ENCODE results near the gene ZNF569. TPM values are rescaled to one million over a fixed set of nuclear protein-coding genes. Genes with fewer than 3 reads are reported as not detected.

ZNF569 gene
- total and polyA plus RNA-seq, 10 of the 15 experiments (the other 5 are each of a cell fraction or from before 2014, with no cell fraction given), result 0.82 to 4.3 (median 2.3) TPM

GRCh38 chr19:37466798-37467607 lies at the start of gene ZNF569 (continued):
- TF ChIP-seq, protein P1, sequence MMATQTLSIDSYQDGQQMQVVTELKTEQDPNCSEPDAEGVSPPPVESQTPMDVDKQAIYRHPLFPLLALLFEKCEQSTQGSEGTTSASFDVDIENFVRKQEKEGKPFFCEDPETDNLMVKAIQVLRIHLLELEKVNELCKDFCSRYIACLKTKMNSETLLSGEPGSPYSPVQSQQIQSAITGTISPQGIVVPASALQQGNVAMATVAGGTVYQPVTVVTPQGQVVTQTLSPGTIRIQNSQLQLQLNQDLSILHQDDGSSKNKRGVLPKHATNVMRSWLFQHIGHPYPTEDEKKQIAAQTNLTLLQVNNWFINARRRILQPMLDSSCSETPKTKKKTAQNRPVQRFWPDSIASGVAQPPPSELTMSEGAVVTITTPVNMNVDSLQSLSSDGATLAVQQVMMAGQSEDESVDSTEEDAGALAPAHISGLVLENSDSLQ (IDR thresholded peaks at IDR 0.05), result peak; percentile 71
- TF ChIP-seq WRNIP1 (IDR thresholded peaks at IDR 0.05; ENCODE audit: borderline replicate concordance, low read depth, low read length), result peak; percentile 99
- TF ChIP-seq CBFB (IDR thresholded peaks at IDR 0.05; ENCODE audit: low read depth), result peak; percentile 36; the same call in 1 of the 2 replicates
- TF ChIP-seq, protein P2, sequence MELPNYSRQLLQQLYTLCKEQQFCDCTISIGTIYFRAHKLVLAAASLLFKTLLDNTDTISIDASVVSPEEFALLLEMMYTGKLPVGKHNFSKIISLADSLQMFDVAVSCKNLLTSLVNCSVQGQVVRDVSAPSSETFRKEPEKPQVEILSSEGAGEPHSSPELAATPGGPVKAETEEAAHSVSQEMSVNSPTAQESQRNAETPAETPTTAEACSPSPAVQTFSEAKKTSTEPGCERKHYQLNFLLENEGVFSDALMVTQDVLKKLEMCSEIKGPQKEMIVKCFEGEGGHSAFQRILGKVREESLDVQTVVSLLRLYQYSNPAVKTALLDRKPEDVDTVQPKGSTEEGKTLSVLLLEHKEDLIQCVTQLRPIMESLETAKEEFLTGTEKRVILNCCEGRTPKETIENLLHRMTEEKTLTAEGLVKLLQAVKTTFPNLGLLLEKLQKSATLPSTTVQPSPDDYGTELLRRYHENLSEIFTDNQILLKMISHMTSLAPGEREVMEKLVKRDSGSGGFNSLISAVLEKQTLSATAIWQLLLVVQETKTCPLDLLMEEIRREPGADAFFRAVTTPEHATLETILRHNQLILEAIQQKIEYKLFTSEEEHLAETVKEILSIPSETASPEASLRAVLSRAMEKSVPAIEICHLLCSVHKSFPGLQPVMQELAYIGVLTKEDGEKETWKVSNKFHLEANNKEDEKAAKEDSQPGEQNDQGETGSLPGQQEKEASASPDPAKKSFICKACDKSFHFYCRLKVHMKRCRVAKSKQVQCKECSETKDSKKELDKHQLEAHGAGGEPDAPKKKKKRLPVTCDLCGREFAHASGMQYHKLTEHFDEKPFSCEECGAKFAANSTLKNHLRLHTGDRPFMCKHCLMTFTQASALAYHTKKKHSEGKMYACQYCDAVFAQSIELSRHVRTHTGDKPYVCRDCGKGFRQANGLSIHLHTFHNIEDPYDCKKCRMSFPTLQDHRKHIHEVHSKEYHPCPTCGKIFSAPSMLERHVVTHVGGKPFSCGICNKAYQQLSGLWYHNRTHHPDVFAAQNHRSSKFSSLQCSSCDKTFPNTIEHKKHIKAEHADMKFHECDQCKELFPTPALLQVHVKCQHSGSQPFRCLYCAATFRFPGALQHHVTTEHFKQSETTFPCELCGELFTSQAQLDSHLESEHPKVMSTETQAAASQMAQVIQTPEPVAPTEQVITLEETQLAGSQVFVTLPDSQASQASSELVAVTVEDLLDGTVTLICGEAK (IDR thresholded peaks at IDR 0.05; ENCODE audit: borderline replicate concordance), result peak; percentile 98
- TF ChIP-seq BHLHE40 (IDR thresholded peaks at IDR 0.05; ENCODE audit: borderline replicate concordance in 1 of 2, low read depth in 2 of 2, low read length in 1 of 2), result peak in 1 of 2 experiments; percentile 43; a peak in 3 of 4 replicates
- 0 out of 2 replicates have a peak, but pooled peaks have one; percentile 9 for TF ChIP-seq ZNF24 (IDR thresholded peaks at IDR 0.05)
- peak; percentile 35; the same call in 1 of the 2 replicates for TF ChIP-seq TBL1XR1 (IDR thresholded peaks at IDR 0.05; ENCODE audit: low read depth, low read length)
- TF ChIP-seq RUNX3 (IDR thresholded peaks at IDR 0.05; ENCODE audit: low read length), result peak; percentile 31
- no peak for TF ChIP-seq EED (IDR thresholded peaks at IDR 0.05; ENCODE audit: low read depth)
- TF ChIP-seq PAX8 (IDR thresholded peaks at IDR 0.05), result no peak
- TF ChIP-seq SIX5 (IDR thresholded peaks at IDR 0.05; ENCODE audit: low read depth, low read length, severe bottlenecking), result peak; percentile 90
- TF ChIP-seq ZNF207 (IDR thresholded peaks at IDR 0.05; ENCODE audit: borderline replicate concordance), result peak; percentile 86
- peak in 1 of 2 experiments; percentile 10; a peak in 1 of 4 replicates for TF ChIP-seq IKZF2 (IDR thresholded peaks at IDR 0.05)
- TF ChIP-seq MXI1 (IDR thresholded peaks at IDR 0.05; ENCODE audit: low read depth, low read length), result peak; percentile 62; the same call in 1 of the 2 replicates
- TF ChIP-seq ELK1 (IDR thresholded peaks at IDR 0.05; ENCODE audit: low read depth, low read length), result peak; percentile 83
- TF ChIP-seq HCFC1 (IDR thresholded peaks at IDR 0.05; ENCODE audit: low read length), result peak; percentile 99
- TF ChIP-seq STAT3 (IDR thresholded peaks at IDR 0.05; ENCODE audit: low read depth, low read length), result no peak
- no peak for TF ChIP-seq HDAC6 (IDR thresholded peaks at IDR 0.05; ENCODE audit: unreplicated experiment)
- TF ChIP-seq CREB1 (IDR thresholded peaks at IDR 0.05; ENCODE audit: low read depth), result peak; percentile 67
- peak; percentile 61; the same call in 1 of the 2 replicates for TF ChIP-seq YY1 (IDR thresholded peaks at IDR 0.05; ENCODE audit: low read depth, low read length)
- TF ChIP-seq, protein P3, sequence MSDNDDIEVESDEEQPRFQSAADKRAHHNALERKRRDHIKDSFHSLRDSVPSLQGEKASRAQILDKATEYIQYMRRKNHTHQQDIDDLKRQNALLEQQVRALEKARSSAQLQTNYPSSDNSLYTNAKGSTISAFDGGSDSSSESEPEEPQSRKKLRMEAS (IDR thresholded peaks at IDR 0.05; ENCODE audit: low read depth, low read length), result peak; percentile 17; the same call in 1 of the 2 replicates
- peak; percentile 20 for TF ChIP-seq MYC (IDR thresholded peaks at IDR 0.05; ENCODE audit: insufficient read depth, insufficient read length, insufficient replicate concordance, low read length, severe bottlenecking)
- no peak for TF ChIP-seq ZNF622 (IDR thresholded peaks at IDR 0.05)
